ENCODE measurements around the gene NHERF1.

The NHERF1 gene

DNA sequence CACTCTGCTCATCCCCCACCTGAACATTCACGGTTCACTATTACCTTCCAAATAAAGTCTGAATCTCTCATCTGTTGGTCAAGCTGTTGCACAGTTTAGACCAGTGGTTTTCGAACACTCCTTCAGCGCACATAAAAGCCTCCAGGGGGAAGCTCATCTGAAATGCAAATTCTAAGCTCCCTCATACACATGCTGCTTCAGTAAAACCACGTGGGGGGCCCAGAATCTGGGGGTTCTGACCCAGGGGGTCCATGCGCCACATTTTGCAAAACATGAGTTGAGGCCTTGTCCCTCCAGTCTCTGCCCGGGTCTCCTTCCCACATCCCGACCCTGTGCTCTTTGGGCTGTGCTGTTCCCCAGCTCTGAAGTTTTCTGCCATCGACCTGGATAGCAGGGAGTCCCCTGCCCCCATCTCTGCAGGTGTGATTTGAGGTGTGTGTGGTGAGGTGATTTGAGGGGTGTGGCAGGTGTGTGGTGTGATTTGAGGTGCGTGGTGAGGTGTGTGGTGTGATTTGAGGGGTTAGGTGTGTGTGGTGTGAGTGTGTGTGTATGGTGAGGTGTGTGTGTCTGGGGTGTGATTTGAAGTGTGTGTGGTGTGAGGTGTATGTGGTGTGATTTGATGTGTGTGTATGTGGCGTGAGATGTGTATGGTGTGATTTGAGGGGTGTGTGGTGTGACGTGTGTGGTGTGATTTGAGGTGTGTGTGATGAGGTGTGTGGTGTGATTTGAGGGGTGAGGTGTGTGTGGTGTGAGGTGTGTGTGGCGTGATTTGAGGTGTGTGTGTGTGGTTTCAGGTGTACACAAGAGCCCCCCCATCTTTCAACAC, 16.2 kb upstream of the NHERF1 start:
- DNase-seq (ENCODE audit: low read depth), result no peak

DNA sequence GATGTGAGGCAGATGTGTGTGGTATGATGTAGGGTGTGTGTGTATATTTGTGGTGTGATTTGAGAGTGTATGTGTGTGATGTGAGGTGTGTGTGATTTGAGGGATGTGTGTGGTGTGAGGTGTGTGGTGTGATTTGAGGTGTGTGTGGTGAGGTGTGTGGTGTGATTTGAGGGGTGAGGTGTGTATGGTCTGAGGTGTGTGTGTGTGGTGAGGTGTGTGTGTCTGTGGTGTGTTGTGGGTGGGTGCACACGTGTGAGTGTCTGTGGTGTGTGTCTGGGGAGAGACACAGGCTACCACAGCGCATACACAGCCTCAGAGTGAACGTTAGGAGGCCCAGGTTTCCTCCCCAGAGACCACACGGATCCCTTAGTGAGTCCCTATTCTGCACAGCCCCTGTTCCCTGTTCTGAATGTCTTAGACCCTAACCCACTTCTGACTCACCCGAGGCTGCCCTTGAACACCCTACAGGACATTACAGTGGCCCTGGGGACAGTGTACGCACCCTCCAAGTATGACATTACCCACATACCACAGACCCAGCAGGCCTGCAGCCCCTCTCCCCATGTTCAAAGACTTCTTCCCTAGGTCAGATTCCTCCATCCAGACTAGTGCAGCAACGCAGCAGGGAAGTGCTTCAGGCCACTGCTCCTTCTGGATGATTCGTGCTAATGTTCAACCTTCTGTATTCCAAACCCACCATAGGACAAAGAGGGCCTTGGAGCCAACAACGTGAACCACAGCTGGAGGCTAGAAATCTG, 14.9 kb upstream of the NHERF1 start:
- no peak for DNase-seq (ENCODE audit: low read depth)

DNA sequence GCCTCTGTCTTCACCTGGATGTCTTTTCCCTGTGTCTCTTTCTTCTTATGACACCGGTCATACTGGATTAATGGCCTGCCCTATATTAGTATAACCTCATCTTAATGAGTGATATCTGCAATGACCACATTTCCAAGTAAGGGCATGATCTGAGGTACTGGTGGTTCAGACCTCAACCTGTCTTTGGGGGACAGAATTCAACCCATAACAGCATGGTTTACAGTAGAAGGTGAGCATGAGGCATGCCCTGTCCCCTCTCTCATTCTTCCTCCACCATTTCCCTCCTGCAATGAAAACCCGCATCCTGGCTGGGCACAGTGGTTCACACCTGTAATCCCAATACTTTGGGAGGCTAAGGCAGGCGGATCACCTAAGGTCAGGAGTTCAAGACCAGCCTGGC, 14.2 kb upstream of the NHERF1 start:
- no peak for DNase-seq (ENCODE audit: low read depth)

DNA sequence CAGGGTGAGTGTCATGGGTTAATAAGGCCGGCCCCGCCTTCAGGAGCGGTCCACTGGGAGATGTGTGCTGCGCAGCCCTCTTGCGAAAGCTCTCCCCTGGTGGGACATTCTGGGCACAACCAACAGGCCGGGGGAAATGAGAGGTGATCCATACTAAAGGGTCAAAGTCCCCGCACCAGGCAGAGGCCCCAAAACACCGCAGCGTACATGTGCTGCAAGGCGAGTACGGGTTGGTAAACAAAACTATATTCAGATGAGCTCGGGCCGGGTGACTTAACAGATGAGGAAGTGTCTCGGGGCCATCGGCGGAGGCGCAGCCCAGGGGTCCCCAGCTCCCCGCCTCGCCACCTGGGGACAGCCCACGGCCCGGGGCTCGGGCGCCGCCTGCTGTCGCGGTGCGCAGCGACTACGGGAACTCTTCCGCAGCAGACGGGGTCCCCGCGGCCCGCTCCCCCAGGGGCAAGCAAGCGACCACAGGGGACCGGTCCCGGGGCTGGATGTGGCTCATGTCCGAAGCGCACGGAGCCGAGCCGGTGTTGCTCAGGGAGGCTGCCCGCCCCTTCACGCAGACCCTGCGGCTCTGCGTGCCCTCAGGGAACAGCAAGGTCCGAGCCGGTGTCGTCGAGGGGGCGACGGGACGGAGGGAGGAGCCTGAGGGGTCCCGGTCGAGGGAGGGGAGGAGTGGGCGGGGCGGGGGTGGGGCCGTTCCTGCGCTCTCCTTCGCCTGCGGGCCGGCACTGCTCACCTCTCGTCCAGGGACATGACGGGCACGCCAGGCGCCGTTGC, 11.7 kb upstream of the NHERF1 start, which contains the start of gene RAB37:
Gene RAB37, plus strand, starts transcription at position 744 of the 786 bp plus-strand sequence. Its CDS starts 17 bp downstream, at position 761.
- DNase-seq (ENCODE audit: low read depth), result no peak

DNA sequence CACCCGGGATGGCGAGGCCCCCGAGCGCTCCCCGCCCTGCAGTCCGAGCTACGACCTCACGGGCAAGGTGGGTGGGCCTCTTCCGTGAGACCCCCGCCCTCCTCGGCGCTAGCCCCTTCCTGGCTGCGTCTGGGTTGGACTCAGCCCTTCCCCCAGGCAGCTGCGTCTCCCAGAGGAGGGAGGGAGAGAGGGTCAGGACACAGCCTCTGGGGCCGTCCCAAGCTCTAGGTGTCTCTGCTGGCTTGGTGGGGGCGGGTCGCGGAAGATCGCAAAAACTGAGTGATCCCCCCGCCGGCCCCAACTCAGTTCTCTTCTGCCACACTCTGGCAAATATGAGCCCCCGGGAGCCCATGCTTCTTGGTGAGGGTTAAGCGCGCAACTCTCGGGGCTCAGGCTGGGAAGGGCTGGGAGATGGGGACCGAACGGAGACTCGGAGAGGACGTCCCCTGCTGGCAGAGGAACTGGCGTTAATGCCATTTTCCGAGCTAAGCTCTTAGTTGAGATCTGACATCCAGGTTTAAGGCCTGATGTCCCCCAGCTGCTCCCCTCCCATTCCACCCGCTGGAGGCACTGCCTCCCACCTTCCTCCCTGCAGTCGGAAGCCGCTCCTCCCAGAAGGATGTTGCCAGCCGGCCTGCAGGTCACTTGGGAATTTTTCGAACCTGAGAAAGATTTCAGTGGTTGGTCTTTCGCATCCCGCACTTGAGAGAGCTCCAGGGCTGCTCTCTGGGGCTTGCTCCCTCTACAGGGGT, 11.0 kb upstream of the NHERF1 start:
- no peak for DNase-seq (ENCODE audit: low read depth)

DNA sequence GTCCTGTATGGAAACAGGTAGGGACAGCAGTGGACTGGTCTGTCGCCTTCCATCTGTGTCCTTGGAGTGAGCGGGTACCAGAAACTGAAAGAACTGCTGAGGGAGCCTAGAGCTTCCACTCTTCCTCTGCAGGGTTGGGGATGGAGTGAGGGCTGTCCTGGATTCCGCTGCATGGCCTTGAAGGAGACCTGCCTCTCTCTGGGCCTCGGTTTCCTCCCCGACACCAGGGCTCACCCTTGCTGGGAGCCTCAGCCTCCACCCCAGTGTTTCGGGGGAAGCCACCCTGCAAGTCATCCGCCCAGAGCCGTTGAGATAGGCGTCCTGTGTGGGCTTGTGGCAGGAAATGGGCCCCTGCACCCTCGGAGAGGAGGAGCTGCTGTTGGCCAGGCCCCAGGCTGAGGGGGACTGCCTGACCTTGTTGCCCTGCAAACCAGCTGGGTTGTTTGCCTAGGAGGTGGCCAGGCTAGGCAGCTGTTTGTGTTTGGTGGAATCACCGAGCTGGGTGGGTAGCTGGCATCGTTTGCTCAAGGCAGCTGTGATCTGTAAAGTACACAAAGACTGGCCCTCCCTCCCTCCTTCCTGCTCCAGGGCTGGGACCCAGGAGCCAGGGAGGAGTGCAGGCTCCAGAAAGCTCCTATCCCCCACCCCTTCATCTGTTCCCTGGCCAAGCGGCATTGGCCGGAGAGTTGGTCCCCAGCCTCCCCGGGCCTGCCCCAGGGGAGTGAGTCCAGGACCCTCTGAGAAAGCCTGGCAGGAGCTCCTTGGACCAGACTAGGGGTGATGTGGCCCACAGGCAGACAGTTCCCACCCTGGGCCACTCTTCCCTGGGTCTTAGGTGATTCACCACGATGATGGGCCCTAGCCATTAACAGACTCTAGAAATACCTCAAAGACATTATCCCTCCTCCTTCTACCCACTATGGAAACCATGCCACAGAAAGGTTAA, 10.1 kb upstream of the NHERF1 start:
- no peak for DNase-seq (ENCODE audit: low read depth)

DNA sequence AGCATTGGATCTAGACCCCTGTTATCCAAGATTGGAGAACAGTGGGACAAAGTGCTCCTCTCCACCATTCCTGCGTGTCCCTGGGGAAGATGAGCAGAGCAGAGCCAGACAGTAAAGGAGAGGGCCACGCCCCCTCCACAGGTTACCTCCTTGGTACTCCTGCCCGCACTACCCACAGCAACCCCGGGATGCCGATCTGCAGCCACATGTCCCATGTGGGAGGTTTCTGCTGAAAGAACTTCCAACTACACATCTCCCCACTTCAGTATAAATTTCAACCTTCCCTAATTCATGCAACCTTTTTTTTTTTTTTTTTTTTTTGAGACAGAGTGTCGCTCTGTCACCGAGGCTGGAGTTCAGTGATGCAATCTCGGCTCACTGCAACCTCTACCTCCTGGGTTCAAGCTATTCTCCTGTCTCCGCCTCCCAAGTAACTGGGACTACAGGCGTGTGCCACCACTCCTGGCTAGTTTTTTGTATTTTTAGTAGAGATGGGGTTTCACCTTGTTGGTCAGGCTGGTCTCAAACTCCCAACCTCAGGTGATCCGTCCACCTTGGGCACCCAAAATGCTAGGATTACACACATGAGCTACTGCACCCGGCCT, 9.1 kb upstream of the NHERF1 start:
- DNase-seq (ENCODE audit: low read depth), result no peak

DNA sequence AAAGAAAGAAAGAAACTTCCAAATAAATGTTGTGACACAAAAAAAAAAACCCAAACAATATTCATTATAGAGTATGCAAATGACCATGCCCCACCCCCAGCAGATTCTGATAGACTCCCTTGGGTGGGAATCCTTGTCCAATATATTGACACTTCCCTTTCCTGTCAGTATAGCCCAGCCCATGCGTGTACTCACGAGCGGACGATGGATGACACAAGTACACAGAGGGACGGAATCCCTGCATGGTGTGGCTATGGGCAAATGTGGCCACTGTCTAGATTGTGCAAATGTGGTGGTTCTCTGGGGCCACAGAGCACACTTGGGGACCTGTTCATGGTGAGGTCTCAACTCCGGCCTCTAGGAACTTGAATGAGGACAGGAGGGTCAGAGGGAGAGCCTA, 8.3 kb upstream of the NHERF1 start:
- no peak for DNase-seq (ENCODE audit: low read depth)

DNA sequence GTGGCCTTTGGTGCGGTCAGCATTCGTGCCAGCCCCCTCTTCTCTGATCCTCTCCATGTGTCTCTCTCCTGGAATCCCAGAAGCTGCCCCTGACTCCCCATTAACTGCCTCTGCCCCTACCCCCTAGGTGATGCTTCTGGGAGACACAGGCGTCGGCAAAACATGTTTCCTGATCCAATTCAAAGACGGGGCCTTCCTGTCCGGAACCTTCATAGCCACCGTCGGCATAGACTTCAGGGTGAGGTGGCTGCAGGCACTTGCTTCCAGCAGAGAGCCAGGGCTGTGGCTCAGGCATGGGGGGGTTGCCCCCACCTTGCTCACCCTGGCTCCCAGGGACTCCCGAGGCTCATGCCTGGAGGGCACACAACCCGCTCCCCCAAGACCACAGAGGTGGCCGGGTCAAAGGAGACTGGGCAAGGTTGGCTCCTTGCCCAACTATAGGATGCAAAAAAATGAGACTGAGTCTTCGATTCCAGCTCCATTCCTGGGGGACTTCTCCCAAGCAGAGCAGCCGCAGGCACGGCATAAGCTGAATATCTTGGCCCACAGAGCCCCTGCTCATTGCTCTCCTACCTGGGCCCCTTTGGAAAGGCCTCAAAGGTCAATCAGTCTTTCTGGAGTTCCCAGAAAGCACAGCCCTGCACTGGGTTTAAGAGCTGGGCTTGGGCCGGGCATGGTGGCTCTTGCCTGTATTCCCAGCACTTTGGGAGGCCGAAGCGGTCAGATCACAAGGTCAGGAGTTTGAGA, 7.6 kb upstream of the NHERF1 start:
- DNase-seq (ENCODE audit: low read depth), result no peak

DNA sequence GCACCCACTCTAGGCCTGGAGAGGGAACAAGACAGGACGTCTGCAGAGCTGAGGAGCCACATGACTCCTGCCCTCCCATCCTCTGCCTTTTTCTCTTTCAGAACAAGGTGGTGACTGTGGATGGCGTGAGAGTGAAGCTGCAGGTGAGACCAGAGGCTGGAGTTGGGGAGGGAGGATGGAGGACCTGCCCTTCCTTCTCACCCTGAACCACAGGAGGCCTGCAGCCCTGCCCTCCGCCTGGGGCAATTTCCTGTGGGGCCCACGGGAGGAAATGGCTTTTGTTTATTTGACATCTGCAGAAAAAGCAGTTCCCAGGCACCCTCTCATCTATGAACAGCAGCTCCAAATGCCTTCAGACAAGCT, 6.3 kb upstream of the NHERF1 start:
- DNase-seq (ENCODE audit: low read depth), result no peak

DNA sequence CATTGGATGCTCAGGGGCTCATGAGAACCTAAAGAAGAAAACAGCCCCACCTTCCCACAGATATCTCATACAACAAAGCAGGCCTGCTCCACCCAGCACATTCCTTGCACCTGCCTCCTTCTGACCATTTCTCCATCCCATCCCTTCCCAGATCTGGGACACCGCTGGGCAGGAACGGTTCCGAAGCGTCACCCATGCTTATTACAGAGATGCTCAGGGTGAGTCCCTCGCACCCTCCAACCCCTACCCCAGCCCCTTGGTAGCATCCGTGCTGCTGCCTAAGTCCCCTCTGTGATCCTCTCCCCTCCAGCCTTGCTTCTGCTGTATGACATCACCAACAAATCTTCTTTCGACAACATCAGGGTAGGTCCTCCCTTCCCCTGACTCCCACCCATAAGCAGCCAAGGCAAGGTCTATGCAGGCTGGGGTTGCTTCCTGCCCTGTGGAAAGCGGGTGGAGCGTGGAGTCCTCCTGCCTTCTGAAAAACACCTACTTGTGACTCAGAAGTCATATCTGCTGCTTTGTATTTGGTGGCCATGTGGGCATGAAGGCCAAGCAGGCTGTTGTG, 5.4 kb upstream of the NHERF1 start:
- no peak for DNase-seq (ENCODE audit: low read depth)

DNA sequence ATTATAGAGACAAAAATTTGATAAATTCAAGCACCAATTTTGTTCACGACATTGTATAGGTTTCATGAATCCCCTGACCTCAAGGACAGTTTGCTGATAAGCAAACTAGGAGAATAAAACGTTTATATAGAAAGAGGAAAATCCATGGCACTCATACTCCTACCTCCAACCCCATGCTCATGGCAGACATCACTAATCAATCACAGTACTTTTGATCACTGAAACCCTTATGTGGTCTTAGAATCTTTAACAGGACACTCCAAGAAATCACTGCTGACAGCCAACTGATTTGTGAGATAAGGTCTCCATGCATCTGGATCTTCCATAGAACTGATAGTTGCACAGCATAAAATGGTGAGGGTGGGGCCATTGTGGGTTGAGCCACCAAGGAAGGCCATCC, 4.7 kb upstream of the NHERF1 start:
- no peak for DNase-seq (ENCODE audit: low read depth)

DNA sequence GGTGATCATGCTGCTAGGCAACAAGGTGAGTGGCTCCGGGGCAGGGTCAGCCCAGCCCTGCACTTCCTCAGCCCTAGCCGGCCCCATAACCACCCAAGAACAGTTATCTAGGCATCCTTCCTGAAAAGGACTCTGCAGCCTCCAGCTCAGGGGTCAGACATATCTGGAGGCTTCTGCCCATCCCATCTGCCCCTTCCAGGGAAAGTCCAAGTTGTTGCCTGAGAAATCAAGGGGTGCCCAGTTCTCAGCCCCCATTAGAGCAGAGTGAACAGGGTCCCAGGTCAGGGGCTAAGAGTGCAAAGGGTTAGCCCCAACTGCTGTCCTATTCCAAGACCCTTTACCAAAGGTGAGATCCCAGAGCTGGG, 4.1 kb upstream of the NHERF1 start:
- DNase-seq (ENCODE audit: low read depth), result no peak

DNA sequence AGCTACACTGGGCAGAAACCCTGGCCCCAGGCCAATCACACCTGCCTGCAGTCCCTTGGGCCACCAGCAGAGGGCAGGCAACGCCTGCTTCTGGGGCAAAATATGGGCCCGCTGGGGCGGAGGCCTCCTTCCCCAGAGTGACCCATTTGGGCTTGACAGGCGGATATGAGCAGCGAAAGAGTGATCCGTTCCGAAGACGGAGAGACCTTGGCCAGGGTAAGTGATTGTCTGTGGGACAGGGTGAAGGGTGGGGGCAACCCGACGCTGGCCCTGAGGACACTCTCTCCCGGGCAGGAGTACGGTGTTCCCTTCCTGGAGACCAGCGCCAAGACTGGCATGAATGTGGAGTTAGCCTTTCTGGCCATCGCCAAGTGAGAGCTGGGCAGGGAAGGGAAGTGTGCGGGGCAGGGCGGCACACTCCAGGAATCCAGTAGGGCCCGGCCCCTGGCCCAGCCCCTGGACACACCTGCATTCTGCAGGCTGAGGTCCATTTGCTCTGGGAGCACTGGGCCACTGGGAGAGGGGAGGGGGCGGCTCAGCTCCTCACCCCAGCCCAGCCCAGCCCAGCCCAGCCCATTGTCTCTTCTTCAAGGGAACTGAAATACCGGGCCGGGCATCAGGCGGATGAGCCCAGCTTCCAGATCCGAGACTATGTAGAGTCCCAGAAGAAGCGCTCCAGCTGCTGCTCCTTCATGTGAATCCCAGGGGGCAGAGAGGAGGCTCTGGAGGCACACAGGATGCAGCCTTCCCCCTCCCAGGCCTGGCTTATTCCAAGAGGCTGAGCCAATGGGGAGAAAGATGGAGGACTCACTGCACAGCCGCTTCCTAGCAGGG, 3.5 kb upstream of the NHERF1 start:
- peak; percentile 44 for DNase-seq (ENCODE audit: low read depth)

DNA sequence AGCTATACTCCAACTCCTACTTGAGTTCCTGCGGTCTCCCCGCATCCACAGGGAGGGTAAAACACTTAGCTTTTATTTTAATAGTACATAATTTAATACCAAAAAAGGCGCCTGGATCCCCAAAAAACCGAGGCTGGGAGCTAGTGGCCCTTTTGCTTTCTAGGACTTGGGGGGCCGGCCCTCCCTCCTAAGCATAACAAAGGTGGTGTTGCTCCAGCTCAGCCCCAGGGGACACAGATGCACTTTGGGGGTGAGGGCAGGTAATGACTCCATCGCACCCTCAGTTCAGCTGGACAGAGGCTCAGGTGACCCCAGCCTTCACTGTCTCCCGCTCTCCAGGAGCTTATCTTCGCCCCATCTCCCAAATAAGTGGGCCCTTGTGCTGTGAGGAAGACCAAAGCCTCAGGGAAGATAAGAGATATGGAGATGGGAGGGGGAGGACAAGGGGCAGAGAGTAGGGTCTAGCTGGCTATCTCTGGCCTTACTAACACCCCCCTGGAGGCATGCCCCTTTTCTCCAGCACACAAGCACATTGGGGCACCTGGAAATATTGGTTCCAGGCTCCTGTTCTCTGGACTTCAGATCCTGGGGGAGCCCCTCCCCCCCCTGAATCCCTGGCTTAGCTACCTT, 2.8 kb upstream of the NHERF1 start:
- no peak for DNase-seq (ENCODE audit: low read depth)

DNA sequence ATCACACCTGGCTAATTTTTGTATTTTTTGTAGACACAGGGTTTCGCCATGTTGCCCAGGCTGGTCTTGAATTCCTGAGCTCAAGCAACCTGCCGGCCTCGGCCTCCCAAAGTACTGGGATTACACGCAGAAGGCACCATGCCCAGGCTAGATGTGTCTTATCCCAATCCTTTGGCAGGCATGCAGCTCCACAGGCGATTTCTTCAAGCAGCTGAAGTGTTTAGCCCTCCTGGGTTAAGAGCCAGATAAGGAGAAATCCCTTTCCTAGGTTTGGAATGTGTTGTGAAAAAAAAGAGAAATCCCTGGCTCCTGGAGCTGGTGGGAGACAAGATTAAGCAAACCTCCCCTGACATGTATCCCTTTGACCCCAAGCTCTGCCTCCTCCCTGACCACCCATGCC, 2.1 kb upstream of the NHERF1 start:
- no peak for DNase-seq (ENCODE audit: low read depth)

DNA sequence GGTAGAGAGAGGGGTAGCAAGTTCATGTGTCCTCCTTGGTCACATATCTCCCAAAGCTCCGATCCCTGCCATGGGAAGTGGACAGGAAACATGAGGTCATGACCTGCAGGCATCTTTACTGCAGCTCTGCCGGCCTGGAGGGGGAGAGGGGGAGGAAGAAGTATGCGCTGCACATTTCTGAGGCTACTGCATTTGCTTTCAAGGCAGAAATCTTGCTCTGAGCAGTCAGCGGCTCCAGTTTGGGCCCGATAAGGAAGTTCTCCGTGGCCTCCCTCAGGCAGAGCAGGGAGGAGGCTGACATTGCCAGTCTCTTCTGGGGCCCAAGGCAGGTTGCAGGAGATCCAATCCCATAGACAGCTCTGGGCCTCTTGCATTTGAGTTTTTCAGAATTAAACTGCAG, 1.5 kb upstream of the NHERF1 start:
- no peak for DNase-seq (ENCODE audit: low read depth)

DNA sequence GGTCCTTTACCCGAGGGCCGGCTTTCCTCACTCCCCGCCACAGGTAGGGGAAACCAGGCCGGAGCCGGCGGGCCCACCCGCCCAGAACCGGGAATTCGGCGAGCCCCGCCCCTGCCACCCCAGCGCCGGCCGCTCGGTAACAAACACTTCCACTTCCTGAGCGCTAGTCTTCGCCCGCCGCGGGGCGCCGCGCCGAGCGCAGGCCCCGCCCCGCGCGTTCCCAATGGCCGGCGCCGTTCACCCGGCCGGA, 224 bp upstream of the NHERF1 start:
- DNase-seq (ENCODE audit: low read depth), result no peak

Data from GM04504 (cell line).